ENCODE measurements around the gene CRHR2.

DNA sequence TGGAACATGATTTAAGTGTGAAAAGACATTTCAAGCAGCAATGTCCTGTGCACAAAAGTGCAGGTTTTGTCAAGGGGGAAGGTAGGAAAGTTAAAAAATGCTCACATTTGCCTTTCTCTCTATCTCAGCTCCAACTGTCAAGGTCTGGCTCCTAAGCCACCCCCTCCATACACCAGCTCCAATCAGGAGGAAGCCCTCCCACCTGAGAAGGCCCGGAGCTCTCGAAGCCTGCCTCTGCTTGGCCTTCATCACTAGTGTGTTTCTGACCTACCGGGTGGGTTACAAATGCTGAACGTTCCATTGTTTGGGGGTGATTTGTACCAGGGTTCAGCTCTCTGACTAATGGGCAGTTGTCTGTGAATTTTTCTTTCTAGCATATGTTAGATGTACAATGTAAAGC, 14.2 kb downstream of the CRHR2 start:
- TF ChIP-seq, protein P1, sequence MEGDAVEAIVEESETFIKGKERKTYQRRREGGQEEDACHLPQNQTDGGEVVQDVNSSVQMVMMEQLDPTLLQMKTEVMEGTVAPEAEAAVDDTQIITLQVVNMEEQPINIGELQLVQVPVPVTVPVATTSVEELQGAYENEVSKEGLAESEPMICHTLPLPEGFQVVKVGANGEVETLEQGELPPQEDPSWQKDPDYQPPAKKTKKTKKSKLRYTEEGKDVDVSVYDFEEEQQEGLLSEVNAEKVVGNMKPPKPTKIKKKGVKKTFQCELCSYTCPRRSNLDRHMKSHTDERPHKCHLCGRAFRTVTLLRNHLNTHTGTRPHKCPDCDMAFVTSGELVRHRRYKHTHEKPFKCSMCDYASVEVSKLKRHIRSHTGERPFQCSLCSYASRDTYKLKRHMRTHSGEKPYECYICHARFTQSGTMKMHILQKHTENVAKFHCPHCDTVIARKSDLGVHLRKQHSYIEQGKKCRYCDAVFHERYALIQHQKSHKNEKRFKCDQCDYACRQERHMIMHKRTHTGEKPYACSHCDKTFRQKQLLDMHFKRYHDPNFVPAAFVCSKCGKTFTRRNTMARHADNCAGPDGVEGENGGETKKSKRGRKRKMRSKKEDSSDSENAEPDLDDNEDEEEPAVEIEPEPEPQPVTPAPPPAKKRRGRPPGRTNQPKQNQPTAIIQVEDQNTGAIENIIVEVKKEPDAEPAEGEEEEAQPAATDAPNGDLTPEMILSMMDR (IDR thresholded peaks at IDR 0.05) = no peak
- TF ChIP-seq POLR2AphosphoS5 (IDR thresholded peaks at IDR 0.05) (no peak), POLR2A (IDR thresholded peaks at IDR 0.05) (no peak)
